Activated T-cell treated with anti-CD3 and anti-CD28 coated beads, Interleukin-2, amount 50 U/mL, for 1 hour (primary cell): Measurements from ENCODE around the gene SLC35F1.

Experiments
- DNase-seq: peaks from one replicate; pipeline ENCODE4 v3.0.0-alpha.2; 2020

Gene SLC35F1

GRCh38 chr6:118128755-118129154 is 221.7 kb downstream of the SLC35F1 start:
- no peak for DNase-seq

- DNase-seq, result no peak
Measured at GRCh38 chr6:118134206-118134605, 227.1 kb downstream of the SLC35F1 start.

GRCh38 chr6:118134736-118135135 is 227.7 kb downstream of the SLC35F1 start:
- no peak for DNase-seq

- DNase-seq, result no peak
Measured at GRCh38 chr6:118135371-118135770, 228.3 kb downstream of the SLC35F1 start.

- DNase-seq, result no peak
Measured at GRCh38 chr6:118141211-118141610, 234.1 kb downstream of the SLC35F1 start.

- DNase-seq, result no peak
Measured at GRCh38 chr6:118146584-118146983, 239.5 kb downstream of the SLC35F1 start.

GRCh38 chr6:118147511-118147910 is 240.4 kb downstream of the SLC35F1 start:
- DNase-seq, result no peak

DNA sequence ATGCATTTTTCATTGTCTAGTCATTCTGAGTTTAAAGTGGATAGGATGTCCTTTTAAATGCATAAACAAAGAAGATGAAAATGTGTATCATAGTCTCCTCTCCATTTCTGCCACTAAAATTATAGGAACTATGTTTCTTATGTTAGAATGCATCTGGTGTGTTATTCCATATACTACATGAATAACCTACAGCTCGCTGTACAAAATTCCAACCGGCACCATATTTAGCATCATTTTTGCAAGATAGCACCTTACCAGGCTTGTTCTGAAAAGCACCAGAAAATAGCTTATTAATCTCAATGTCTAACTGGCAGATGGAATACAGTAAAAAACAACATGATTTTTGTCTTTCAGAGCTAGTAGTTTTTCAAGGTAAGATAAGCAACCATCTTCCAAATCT is 241.5 kb downstream of the SLC35F1 start:
- no peak for DNase-seq

- no peak for DNase-seq
Measured at GRCh38 chr6:118152524-118152923, 245.5 kb downstream of the SLC35F1 start.

GRCh38 chr6:118161343-118161742 is 254.3 kb downstream of the SLC35F1 start:
- DNase-seq, result no peak

- no peak for DNase-seq
Measured at GRCh38 chr6:118163542-118163941, 256.5 kb downstream of the SLC35F1 start.

DNA sequence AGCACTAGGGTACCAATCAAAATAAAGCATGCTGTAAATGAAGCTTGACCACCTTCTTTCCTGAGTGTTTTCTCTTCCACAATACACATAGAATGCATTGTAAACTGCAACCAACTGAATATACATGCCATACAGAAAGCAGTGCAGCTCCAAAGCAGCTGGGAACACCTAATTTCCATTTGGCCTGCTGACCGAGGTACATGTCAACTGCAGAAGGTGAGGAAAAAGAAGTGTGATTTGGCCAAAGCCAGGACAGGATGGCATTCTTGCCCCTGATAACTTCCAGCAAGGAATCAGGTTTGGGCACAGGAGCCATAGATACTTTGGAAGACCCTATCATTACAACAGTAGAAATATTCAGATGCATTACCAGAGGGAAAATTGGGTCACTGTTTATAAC is 258.4 kb downstream of the SLC35F1 start:
- DNase-seq, result no peak

GRCh38 chr6:118168421-118168820 is 261.4 kb downstream of the SLC35F1 start:
- no peak for DNase-seq

- DNase-seq, result no peak
Measured at GRCh38 chr6:118171852-118172251, 264.8 kb downstream of the SLC35F1 start.

- DNase-seq, result no peak
Measured at GRCh38 chr6:118174071-118174470, 267.0 kb downstream of the SLC35F1 start.

DNA sequence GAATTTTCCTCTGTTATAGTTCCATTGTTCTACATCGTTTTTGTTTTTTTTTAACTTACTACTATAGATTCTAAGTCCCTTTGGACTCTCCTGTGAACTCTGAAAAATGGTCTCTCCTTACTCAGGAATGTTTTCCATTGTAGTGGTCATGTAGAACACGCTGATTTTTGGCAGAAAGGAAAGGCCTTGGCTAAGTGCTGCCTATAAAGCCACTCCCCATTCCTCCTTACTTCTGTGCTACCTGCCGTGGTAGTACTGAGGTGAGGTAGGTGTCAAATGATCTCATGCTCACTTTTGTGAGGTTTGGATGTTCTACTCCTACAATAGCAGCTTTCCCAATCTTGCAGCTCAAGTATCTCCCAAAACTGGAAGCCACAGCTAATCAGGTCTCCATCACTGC is 270.7 kb downstream of the SLC35F1 start:
- DNase-seq, result no peak

GRCh38 chr6:118179048-118179447 is 272.0 kb downstream of the SLC35F1 start:
- no peak for DNase-seq

GRCh38 chr6:118186672-118187567 is 279.9 kb downstream of the SLC35F1 start:
- DNase-seq, result no peak

GRCh38 chr6:118187568-118188164 is 280.6 kb downstream of the SLC35F1 start:
- no peak for DNase-seq

DNA sequence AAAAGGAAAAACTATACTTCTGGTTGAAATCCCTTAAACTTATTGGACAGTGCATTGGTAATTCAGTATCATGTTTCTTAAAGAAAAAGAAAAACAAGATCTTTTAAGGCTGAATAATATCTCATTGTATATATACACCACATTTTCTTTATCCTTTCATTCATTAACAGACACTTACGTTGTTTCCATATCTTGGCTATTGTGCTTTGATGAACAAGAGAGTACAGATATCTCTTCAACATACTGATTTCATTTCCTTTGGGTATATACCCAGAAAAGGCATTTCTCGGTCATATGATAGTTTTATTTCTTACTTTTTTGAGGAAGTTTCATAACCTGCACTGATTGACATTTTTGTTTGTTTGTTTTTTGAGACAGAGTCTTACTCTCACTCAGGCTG is 281.5 kb downstream of the SLC35F1 start:
- no peak for DNase-seq

DNA sequence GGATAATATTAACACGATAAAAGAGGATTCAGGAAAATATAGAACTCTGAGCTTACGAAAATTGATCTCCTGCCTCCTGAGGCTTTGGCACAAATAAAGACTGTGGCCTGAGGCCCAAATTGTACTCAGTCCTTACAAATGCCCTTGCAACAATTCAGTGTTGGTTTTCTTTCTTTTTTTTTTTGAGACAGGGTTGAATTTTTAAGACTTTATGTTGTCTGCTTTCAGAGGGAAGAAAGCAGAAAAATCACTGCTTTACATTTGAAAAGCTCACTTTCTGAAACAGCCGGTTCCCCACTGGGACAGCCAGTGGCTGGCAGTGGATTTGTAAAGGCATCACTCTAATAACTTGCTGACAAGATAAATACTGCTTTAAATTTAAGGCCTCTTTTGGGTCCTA is 290.5 kb downstream of the SLC35F1 start:
- DNase-seq, result no peak

DNA sequence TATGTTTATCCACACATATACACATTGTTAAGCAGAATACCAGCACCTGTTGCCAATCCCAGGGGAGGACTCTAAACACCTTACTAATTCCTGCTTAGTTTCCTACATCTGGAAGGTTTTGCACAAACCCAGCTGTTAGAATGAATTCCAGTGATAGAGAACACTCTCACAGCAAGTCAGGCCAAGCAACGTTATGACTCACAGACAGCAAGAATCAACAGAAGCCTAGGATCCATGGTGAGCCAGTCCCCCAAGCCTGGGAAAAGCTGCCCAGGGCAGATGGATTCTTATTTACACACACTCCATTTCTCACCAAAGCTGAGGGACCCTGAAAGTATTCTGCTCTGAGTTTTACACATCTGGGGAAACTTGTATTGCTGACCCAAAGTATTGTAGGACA is 291.7 kb downstream of the SLC35F1 start:
- no peak for DNase-seq

DNA sequence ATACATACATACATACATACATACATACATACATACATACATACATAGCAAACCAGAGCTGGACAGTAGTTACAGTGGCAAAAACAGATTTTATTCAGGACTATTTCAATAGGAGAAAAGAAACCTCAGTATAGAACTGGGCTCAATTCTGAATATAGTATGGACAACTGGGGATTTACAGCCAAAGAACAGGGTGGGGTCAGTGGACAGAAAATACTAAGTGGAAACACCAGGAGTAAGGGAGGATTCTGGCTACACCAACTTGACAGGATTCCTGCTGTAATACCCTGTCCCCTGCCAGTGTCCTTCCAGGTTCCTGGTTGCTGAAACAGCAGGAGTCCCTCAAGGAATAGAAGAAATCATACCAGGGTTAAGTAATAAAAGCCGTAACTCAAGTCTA is 293.1 kb downstream of the SLC35F1 start:
- DNase-seq, result no peak

DNA sequence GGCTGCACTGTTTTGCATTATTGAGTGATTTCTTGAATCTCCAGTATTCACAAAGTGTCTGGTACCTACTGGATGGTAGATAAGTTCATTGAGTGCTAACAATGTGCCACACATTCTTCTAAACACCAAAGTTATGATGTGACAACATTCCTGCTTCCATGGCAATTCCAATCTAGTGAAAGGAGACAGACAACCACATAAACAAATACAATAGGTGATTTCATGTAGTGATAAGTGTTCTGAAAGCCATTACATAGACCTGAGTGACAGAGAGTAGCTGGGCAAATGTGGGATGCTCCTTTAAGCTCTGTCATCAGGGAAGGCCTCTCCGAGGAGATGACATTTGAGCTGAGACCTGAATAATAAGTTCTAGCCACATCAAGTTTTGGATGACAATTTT is 295.5 kb downstream of the SLC35F1 start:
- no peak for DNase-seq

GRCh38 chr6:118203545-118203944 is 296.5 kb downstream of the SLC35F1 start:
- no peak for DNase-seq
